Neural cell (in vitro differentiated cells): ENCODE data around the gene SUPT4H1.

Source experiments
- CTCF ChIP-seq: fragments of 450-650 bp; IDR thresholded peaks from 2 replicates; pipeline ENCODE4 v1.5.1; 2014; ENCODE audit warnings: antibody characterized with exemption, mild to moderate bottlenecking, moderate library complexity; ENCODE audit not compliant: poor library complexity, severe bottlenecking
- EZH2 ChIP-seq: fragments of 200-600, 300-800 bp; shearing (Covaris generic), sonication (generic); IDR thresholded peaks from 2 replicates; pipeline ENCODE4 v1.6.1; 2014; ENCODE audit warnings: antibody characterized with exemption, low read length, borderline replicate concordance, mild to moderate bottlenecking; ENCODE audit not compliant: insufficient read depth, poor library complexity, severe bottlenecking
- MXI1 ChIP-seq: fragments of 450-650 bp; conservative IDR thresholded peaks from 2 replicates; pipeline ENCODE4 v1.6.1; 2014; ENCODE audit warnings: antibody characterized with exemption, mild to moderate bottlenecking; ENCODE audit not compliant: poor library complexity, severe bottlenecking
- POLR2AphosphoS5 ChIP-seq: IDR thresholded peaks from 2 replicates; pipeline ENCODE4 v1.6.1; 2012
- RAD21 ChIP-seq: fragments of 450-650 bp; conservative IDR thresholded peaks from 2 replicates; pipeline ENCODE4 v1.6.1; 2014; ENCODE audit warnings: antibody characterized with exemption, mild to moderate bottlenecking, moderate library complexity
- REST ChIP-seq: IDR thresholded peaks from 2 replicates; pipeline ENCODE4 v1.6.1; 2012; ENCODE audit warnings: borderline replicate concordance

- TF ChIP-seq CTCF (no peak), EZH2 (no peak), MXI1 (no peak), REST (no peak), POLR2AphosphoS5 (no peak), RAD21 (no peak)
Observed at GRCh38 chr17:58338454-58338840, 13.6 kb downstream of the SUPT4H1 start.
